ENCODE measurements around the gene DEGS2.

- TF ChIP-seq POLR2A (IDR thresholded peaks at IDR 0.05) (no peak), CTCF (IDR thresholded peaks at IDR 0.05) (no peak)
Measured at GRCh38 chr14:100170880-100171279, 11.4 kb upstream of the DEGS2 start.

Data from gastroesophageal sphincter (tissue), 3 donors.